Muscle of leg (tissue), 11 donors: ENCODE data around the gene STARD9. TPM values are rescaled to one million over a fixed set of nuclear protein-coding genes. Genes with fewer than 3 reads are reported as not detected.
A peak's percentile ranks its signal among the peaks of the same experiment; 100 is the strongest.

Experiments used
- DNase-seq: peaks from one replicate; pipeline ENCODE4 v3.0.0; 2013
- H3K27ac ChIP-seq: one replicate; pipeline ENCODE4 v1.5.1; 2013; ENCODE audit warnings: mild to moderate bottlenecking, low read length, control low read depth
- H3K27me3 ChIP-seq: one replicate; pipeline ENCODE4 v1.6.1; 2013; ENCODE audit warnings: low read length; ENCODE audit not compliant: control insufficient read depth, insufficient read depth
- H3K36me3 ChIP-seq: one replicate; pipeline ENCODE4 v1.6.1; 2013; ENCODE audit warnings: low read length; ENCODE audit not compliant: control insufficient read depth, insufficient read depth
- H3K4me1 ChIP-seq: one replicate; pipeline ENCODE4 v1.6.1; 2013; ENCODE audit warnings: low read length; ENCODE audit not compliant: control insufficient read depth, insufficient read depth
- H3K4me3 ChIP-seq: one replicate; pipeline ENCODE4 v1.5.1; 2013; ENCODE audit warnings: low read length, control low read depth
- H3K9me3 ChIP-seq: replicated peaks from 2 replicates; pipeline ENCODE4 v1.6.1; 2013; ENCODE audit warnings: low read depth, low read length; ENCODE audit not compliant: control insufficient read depth
- WGBS: methylation state at CpG from one replicate; pipeline ENCODE4 v1.1.5; 2013; ENCODE audit warnings: missing lambda C conversion rate; ENCODE audit not compliant: insufficient coverage; 5-methylcytosine and 5-hydroxymethylcytosine counted together
- polyA plus RNA-seq, 8 donors: library from polyadenylated mRNA; unstranded; fragments of 120-200 nt; gene quantifications; one replicate each; pipeline versions ENCODE4 v1.2.1 to v1.2.3, GENCODE V29; 2013; ENCODE audit warnings: inconsistent platforms in 1 of 8, low replicate concordance in 1 of 8; ENCODE audit not compliant: insufficient read length in 8 of 8, insufficient read depth in 1 of 8
- total RNA-seq: library from RNA; stranded (reverse); fragments of 120-200 nt; gene quantifications from one replicate; pipeline ENCODE4 v1.2.4, GENCODE V29; 2013

STARD9 gene
- total and polyA plus RNA-seq, 9 donors: 13.5 to 20.9 (median 16.8) TPM

DNA sequence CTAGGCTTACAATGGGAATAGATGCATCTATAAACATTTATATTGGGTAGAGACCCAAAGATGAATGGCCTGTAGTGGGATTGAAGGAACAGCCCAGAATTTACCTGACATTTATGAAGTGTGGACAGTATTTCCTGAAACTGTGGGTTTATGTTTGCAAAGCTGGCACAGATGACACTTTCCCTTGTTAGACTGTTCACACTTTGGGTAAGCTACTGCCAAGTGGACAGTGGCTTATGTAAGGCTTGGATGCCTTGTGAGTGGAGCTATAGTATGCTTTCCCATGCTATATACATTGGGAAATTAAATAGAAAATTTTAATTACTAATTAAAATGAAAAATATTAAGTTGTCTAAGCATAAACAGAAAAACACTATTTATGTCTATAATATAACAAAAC is 48.5 kb downstream of the STARD9 start:
- Histone ChIP-seq H3K4me1 (no peaks in the 10 kb centered on the region), H3K4me3 (no peak overlapping the region), H3K9me3 (no peaks in the 10 kb centered on the region), H3K36me3 (peaks cover 4% of the 10 kb centered on the region), H3K27me3 (no peaks in the 10 kb centered on the region), H3K27ac (no peak overlapping the region)
- no peak for DNase-seq

DNA sequence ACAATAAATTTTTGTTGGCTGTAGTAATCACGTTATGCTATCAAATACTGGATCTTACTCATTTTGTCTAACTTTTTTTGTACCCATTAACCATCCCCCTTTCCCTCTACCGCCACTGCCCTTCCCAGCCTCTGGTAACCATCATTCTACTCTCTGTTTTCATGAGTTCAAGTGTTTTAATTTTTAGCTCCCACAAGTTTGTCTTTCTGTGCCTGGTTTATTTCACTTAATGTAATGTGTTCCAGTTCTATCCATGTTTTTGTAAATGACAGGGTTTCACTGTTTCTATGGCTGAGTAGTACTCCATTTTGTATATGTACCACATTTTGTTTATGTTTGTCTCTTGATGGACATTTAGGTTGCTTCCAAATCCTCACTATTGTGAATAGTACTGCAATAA is 52.1 kb downstream of the STARD9 start:
- Histone ChIP-seq H3K27me3 (no peaks in the 10 kb centered on the region), H3K27ac (no peak overlapping the region), H3K4me1 (no peaks in the 10 kb centered on the region), H3K36me3 (peaks cover 3% of the 10 kb centered on the region), H3K9me3 (no peaks in the 10 kb centered on the region), H3K4me3 (no peak overlapping the region)
- DNase-seq: no peak
- no CpG with 5 or more reads among the region's 2 CpGs for WGBS

DNA sequence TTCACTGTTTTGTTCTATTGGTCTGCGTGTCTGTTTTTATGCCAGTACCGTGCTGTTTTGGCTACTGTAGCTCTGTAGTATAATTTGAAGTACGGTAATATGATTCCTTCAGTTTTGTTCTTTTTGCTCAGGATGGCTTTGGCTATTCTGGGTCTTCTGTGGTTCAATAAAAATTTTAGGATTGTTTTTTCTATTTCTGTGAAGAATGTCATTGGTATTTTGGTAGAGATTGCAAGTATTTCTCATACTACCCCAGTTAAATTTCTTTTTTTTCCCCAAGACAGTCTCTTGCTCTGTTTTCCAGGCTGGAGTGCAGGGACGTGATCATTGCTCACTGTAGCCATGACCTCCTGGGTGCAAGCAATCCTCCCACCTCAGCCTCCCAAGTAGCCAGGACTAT is 53.4 kb downstream of the STARD9 start:
- no peak for DNase-seq
- WGBS: 95% methylated on average over 3 of the region's 4 CpGs
- peaks cover 3% of the 10 kb centered on the region for H3K36me3 ChIP-seq
- H3K27me3 ChIP-seq: no peaks in the 10 kb centered on the region
- H3K4me1 ChIP-seq: no peaks in the 10 kb centered on the region
- no peak overlapping the region for H3K27ac ChIP-seq
- no peaks in the 10 kb centered on the region for H3K9me3 ChIP-seq
- H3K4me3 ChIP-seq: no peak overlapping the region

DNA sequence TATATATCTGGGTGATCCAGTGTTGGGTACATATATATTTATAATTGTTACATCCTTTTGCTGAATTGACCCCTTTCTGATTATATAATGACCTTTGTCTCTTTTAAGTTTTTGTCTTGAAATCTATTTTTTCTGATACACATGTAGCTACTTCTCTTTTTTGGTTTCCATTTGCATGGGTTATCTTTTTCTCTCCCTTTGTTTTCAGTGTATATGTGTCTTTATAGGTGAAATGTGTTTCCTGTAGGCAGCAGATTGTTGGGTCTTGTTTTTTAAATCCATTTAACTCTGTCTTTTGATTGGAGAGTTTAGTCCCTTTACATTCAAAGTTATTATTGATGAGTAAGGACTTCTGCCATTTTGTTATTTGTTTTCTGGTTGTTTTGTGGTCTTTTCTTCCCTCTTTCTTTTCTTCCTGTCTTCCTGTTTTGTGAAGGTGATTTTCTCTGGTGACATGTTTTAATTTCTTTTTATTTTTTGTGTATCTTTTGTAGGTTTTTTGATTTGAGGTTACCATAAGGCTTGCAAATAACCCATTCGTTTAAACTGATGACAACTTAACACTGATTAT is 56.8 kb downstream of the STARD9 start:
- WGBS: no CpG with 5 or more reads among the region's 1 CpG
- H3K4me1 ChIP-seq: no peaks in the 10 kb centered on the region

DNA sequence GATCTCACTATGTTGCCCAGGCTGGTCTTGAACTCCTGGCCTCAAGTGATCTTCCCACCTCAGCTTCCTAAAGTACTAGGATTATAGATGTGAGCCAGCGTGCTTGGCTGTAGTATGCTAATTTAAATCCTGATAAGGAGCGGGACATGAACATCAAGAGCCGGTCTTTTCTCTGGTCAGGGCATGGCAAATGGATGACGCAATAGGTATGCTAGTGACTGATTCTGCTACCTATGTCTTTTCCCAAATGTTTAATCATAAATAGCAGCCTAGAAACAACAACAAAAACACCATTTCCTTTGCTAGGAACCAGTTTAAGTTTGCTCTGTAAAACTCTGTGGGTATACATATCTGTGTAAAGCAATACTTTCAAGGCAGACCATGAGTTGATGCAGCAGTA is 64.7 kb downstream of the STARD9 start:
- WGBS: no CpG with 5 or more reads among the region's 4 CpGs

More for the DNA sequence above, 56.8 kb downstream of the STARD9 start:
- no peak overlapping the region for H3K4me3 ChIP-seq
- no peaks in the 10 kb centered on the region for H3K27me3 ChIP-seq
- H3K27ac ChIP-seq: no peak overlapping the region
- no peaks in the 10 kb centered on the region for H3K9me3 ChIP-seq
- no peak for DNase-seq
- peaks cover 18% of the 10 kb centered on the region for H3K36me3 ChIP-seq

DNA sequence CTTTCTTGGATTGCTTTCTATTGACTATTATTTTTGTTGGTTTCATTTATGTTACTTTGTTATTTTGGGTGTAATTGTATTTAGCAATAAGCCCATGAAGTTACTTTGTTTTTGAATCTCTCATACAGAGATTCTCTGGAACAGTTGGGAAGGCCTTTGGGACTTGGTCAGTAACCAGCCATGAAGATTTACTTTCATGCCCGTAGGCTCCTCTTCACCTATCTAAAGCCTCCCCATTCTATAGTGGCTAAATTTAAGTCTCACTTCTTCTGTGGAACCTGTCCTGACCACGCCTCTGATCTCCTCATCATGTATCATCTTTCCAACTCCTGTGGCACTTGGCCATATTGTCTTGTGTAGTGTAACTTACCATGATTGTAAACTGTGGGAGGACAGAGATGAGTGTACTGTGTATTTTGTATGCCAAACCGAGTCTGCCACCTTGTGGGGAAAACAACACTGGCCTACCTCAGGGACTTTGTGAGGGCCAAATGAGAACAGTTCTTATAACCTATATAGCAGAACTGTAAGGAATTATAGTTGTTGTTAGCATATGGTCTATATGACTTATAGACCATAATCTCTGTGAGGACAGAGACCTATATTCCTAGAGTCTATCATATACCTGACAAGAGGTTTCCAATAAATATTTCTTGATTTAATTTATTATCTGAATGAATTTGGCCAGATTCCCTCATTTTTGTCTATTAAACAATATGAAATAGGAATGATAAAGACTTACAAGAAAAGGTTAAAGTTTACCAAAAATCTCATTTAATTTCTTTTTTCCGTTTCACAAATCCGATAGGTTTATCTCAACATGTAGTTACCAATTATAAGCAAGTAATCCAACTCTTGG is 75.0 kb downstream of the STARD9 start:
- no peaks in the 10 kb centered on the region for H3K27me3 ChIP-seq
- no peaks in the 10 kb centered on the region for H3K4me1 ChIP-seq
- peaks cover 13% of the 10 kb centered on the region for H3K36me3 ChIP-seq
- 50% methylated on average over 1 of the region's 5 CpGs for WGBS
- peak; percentile 92 for DNase-seq
- H3K4me3 ChIP-seq: no peak overlapping the region
- H3K27ac ChIP-seq: no peak overlapping the region
- H3K9me3 ChIP-seq: no peaks in the 10 kb centered on the region

More for the DNA sequence above, 64.7 kb downstream of the STARD9 start:
- Histone ChIP-seq H3K27ac (no peak overlapping the region), H3K4me3 (no peak overlapping the region), H3K9me3 (no peaks in the 10 kb centered on the region), H3K36me3 (peaks cover 35% of the 10 kb centered on the region), H3K4me1 (no peaks in the 10 kb centered on the region), H3K27me3 (no peaks in the 10 kb centered on the region)
- no peak for DNase-seq

DNA sequence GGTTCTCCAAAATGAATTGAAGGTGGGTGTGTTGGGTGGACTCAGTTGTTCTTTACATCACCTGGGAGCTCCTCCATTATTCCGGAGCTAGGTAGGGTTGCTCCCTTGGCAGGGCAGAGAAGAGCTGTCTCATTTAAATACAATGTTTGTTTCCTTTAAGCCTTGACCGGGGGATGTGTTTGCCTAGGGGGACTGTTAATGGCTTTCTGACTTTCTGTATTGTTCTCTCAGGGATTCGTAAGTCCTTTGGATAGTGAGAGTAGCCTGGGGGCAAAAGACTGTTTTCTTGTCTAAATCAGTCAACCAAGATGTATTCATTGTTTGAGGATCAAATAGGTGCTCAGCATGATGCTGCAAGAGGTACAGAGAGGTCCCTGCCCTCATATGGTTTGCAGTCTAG is 90.4 kb downstream of the STARD9 start:
- 100% methylated on average over 1 of the region's 3 CpGs for WGBS
- Histone ChIP-seq H3K27me3 (no peaks in the 10 kb centered on the region), H3K4me1 (no peaks in the 10 kb centered on the region), H3K9me3 (no peaks in the 10 kb centered on the region), H3K36me3 (peaks cover 34% of the 10 kb centered on the region), H3K4me3 (no peak overlapping the region), H3K27ac (no peak overlapping the region)
- no peak for DNase-seq

DNA sequence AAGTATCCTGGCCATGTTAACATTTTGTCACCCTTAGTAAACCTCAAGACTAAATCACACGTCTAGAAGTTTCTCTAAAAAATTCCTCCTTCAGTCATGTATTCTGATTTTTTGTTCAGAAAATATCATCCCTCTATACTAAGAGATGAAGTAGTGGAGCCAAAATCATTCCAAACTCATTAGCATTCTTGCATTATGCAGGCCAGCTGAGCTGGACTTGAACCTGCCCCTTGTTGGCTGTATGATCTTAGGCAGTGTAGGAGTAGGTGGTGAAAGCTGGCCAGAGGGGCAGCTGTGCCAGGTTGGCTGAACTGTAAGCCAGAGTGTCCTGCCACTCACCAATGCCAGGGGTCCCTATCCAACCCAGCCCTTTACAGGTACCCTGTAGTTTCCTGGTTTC is 92.4 kb downstream of the STARD9 start:
- no CpG with 5 or more reads among the region's 1 CpG for WGBS
- DNase-seq: no peak
- Histone ChIP-seq H3K36me3 (peaks cover 43% of the 10 kb centered on the region), H3K9me3 (no peaks in the 10 kb centered on the region), H3K27me3 (no peaks in the 10 kb centered on the region), H3K27ac (no peak overlapping the region), H3K4me1 (no peaks in the 10 kb centered on the region), H3K4me3 (no peak overlapping the region)

DNA sequence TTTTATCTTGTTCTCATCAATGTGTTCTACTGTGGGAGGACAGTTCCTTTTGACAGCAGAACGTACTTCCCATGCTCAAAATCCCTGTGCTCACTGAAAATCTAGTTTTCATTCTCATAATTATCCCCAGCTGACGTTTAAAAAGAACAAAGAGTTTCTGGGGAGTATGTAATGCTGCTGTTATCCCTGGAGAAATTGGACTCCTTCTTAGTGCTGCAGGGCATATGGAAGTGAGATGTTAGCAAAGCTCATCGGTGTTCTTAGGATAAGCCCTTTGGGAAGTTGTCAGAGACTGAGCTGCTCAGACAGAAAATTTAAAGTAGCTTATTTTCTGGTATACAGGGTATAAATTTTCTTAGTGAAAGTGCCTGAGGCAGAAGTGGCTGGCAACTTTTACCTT is 95.0 kb downstream of the STARD9 start:
- H3K4me3 ChIP-seq: no peak overlapping the region
- DNase-seq: no peak
- no peaks in the 10 kb centered on the region for H3K9me3 ChIP-seq
- no peak overlapping the region for H3K27ac ChIP-seq
- H3K36me3 ChIP-seq: peaks cover 53% of the 10 kb centered on the region
- 33% methylated on average over 1 of the region's 3 CpGs for WGBS
- H3K27me3 ChIP-seq: no peaks in the 10 kb centered on the region
- H3K4me1 ChIP-seq: no peaks in the 10 kb centered on the region

DNA sequence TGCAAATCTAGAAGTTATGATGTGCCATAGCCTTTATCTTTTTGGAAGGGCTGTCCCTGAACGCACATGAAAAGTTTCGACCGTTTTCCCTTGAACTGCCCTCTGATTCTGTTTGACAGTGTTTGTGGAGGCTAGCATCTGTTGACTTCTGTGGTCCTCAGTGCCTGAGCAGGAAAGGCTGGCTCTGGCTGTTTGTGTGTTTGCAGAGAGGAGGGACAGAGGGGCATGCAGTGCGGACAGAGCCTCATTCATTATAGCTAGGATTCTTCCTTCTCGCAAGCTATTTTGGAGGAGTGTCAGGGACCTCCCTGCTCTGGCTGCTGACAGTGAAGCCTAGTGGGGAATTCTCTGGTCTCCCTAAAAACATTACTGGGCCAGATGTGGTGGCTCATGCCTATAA is 97.0 kb downstream of the STARD9 start:
- peaks cover 59% of the 10 kb centered on the region for H3K36me3 ChIP-seq
- no peak overlapping the region for H3K4me3 ChIP-seq
- DNase-seq: no peak
- H3K27me3 ChIP-seq: no peaks in the 10 kb centered on the region
- no peak overlapping the region for H3K27ac ChIP-seq
- H3K9me3 ChIP-seq: no peaks in the 10 kb centered on the region
- H3K4me1 ChIP-seq: no peaks in the 10 kb centered on the region
- 97% methylated on average over 5 of the region's 5 CpGs for whole genome bisulfite sequencing
